ENCODE results near the gene NAP1L5.

The NAP1L5 gene

GRCh38 chr4:88649716-88650115, 47.9 kb downstream of the NAP1L5 start:
- no peak overlapping the region for H2AFZ ChIP-seq (ENCODE audit: low read length)
- H3K79me2 ChIP-seq (ENCODE audit: insufficient read depth, low read length) = no peaks in the 10 kb centered on the region
- H3K9me3 ChIP-seq (ENCODE audit: insufficient read depth, low read depth, low read length) = no peaks in the 10 kb centered on the region
- no peak for TF ChIP-seq EZH2phosphoT487 (IDR thresholded peaks at IDR 0.05; ENCODE audit: borderline replicate concordance)
- no peak for TF ChIP-seq CTCF (conservative IDR thresholded peaks at IDR 0.05; ENCODE audit: low read length)
- H3K4me2 ChIP-seq (ENCODE audit: low read depth, low read length, poor library complexity, severe bottlenecking) = no peak overlapping the region
- H3K9ac ChIP-seq (ENCODE audit: low read depth, low read length, poor library complexity, severe bottlenecking) = no peak overlapping the region
- H3K9me2 ChIP-seq (replicated peaks; ENCODE audit: low read depth, low read length) = no peaks in the 10 kb centered on the region
- H3F3A ChIP-seq (ENCODE audit: low read depth) = no peaks in the 10 kb centered on the region
- no peak overlapping the region for H3K4me3 ChIP-seq (ENCODE audit: low read length, poor library complexity, severe bottlenecking)
- peaks cover 15% of the 10 kb centered on the region for H3K4me1 ChIP-seq (ENCODE audit: insufficient read depth, low read length, poor library complexity, severe bottlenecking)
- H3K27me3 ChIP-seq (ENCODE audit: insufficient read depth, low read length, poor library complexity, severe bottlenecking) = no peaks in the 10 kb centered on the region
- peaks cover 18% of the 10 kb centered on the region; the same call in 1 of the 2 replicates for H3K36me3 ChIP-seq (ENCODE audit: insufficient read depth, low read length)
- H4K20me1 ChIP-seq (ENCODE audit: insufficient read depth, low read length, poor library complexity, severe bottlenecking) = no peaks in the 10 kb centered on the region

DNA sequence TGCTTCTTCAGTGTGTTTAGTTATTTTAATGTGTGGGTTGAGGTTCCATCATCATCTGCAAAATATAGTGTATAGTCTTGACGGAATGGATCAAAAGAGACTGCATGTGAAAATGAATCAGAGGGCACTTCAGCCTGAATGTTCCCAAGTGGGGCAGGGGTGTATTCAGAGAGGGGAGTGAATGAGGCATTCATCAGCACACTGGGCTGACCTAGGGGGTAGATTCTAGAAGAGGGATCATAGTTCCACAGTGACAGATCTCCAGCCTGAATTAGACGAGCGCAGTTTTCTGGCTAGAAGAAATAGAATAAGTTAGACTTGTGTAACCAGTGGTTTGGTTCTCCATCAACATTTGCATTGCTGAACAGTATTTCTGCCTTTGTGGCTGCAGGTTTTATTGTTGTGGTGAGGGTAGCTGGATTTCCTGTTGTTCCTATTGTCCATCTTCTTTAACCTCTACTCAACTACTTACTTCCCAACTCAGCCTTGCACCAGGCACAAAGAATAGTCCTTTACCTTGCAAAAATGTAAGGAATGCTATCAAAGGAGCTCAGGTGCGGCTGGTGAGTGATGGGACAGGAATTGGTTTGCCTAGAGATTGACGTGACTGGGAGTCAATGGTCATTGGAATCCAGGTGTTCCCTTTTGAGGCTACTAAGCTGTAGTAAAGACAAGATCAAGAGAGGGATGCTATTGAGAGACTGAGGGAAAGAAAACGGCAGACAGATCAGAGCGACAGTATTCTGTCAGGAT, 50.9 kb downstream of the NAP1L5 start:
- Histone ChIP-seq H3K9me2 (replicated peaks; ENCODE audit: low read depth, low read length) (no peaks in the 10 kb centered on the region), H3K9me3 (ENCODE audit: insufficient read depth, low read depth, low read length) (no peaks in the 10 kb centered on the region), H3K4me2 (ENCODE audit: low read depth, low read length, poor library complexity, severe bottlenecking) (no peak overlapping the region), H4K20me1 (ENCODE audit: insufficient read depth, low read length, poor library complexity, severe bottlenecking) (no peaks in the 10 kb centered on the region), H3K36me3 (ENCODE audit: insufficient read depth, low read length) (no peaks in the 10 kb centered on the region), H3K79me2 (ENCODE audit: insufficient read depth, low read length) (no peaks in the 10 kb centered on the region), H2AFZ (ENCODE audit: low read length) (no peak overlapping the region), H3K4me3 (ENCODE audit: low read length, poor library complexity, severe bottlenecking) (no peak overlapping the region), H3K4me1 (ENCODE audit: insufficient read depth, low read length, poor library complexity, severe bottlenecking) (peaks cover 15% of the 10 kb centered on the region), H3K9ac (ENCODE audit: low read depth, low read length, poor library complexity, severe bottlenecking) (no peak overlapping the region), H3F3A (ENCODE audit: low read depth) (no peaks in the 10 kb centered on the region), H3K27me3 (ENCODE audit: insufficient read depth, low read length, poor library complexity, severe bottlenecking) (no peaks in the 10 kb centered on the region)
- TF ChIP-seq EZH2phosphoT487 (IDR thresholded peaks at IDR 0.05; ENCODE audit: borderline replicate concordance) (no peak), CTCF (conservative IDR thresholded peaks at IDR 0.05; ENCODE audit: low read length) (no peak)

- Histone ChIP-seq H4K20me1 (ENCODE audit: insufficient read depth, low read length, poor library complexity, severe bottlenecking) (no peaks in the 10 kb centered on the region), H3K4me1 (ENCODE audit: insufficient read depth, low read length, poor library complexity, severe bottlenecking) (peaks cover 15% of the 10 kb centered on the region), H2AFZ (ENCODE audit: low read length) (no peak overlapping the region), H3K9ac (ENCODE audit: low read depth, low read length, poor library complexity, severe bottlenecking) (no peak overlapping the region), H3K9me3 (ENCODE audit: insufficient read depth, low read depth, low read length) (no peaks in the 10 kb centered on the region), H3K27me3 (ENCODE audit: insufficient read depth, low read length, poor library complexity, severe bottlenecking) (no peaks in the 10 kb centered on the region), H3F3A (ENCODE audit: low read depth) (no peaks in the 10 kb centered on the region), H3K4me3 (ENCODE audit: low read length, poor library complexity, severe bottlenecking) (no peak overlapping the region), H3K79me2 (ENCODE audit: insufficient read depth, low read length) (no peaks in the 10 kb centered on the region), H3K4me2 (ENCODE audit: low read depth, low read length, poor library complexity, severe bottlenecking) (no peak overlapping the region), H3K9me2 (replicated peaks; ENCODE audit: low read depth, low read length) (no peaks in the 10 kb centered on the region), H3K36me3 (ENCODE audit: insufficient read depth, low read length) (no peaks in the 10 kb centered on the region)
- TF ChIP-seq CTCF (conservative IDR thresholded peaks at IDR 0.05; ENCODE audit: low read length) (no peak), EZH2phosphoT487 (IDR thresholded peaks at IDR 0.05; ENCODE audit: borderline replicate concordance) (no peak)
These were observed 51.6 kb downstream of the NAP1L5 start for GRCh38 chr4:88645994-88646393.
